Calu3 (cell line): Measurements from ENCODE around the gene REXO1. TPM values are rescaled to one million over a fixed set of nuclear protein-coding genes. Genes with fewer than 3 reads are reported as not detected.

Experiments used
- BruUV-seq: library from RNA; stranded (reverse); fragments of 400-500 nt; replicated peaks from 2 replicates; lab custom pipeline; 2021; lab: Mats Ljungman, UMichigan
- CTCF ChIA-PET: fragments of 300-600 bp; sonication (Branson Sonifier 250); formaldehyde crosslinking; loops from one replicate; lab custom pipeline; 2022; ENCODE audit warnings: antibody characterized with exemption; lab: Charles Lee
- DNase-seq: peaks from one replicate; pipeline ENCODE4 v3.0.0; 2022
- H3K27ac Mint-ChIP-seq: one replicate; pipeline ENCODE4 v1.8.0; 2022; ENCODE audit warnings: mixed read lengths; ENCODE audit not compliant: unreplicated experiment
- H3K27me3 Mint-ChIP-seq: one replicate; pipeline ENCODE4 v1.8.0; 2022; ENCODE audit warnings: mixed read lengths; ENCODE audit not compliant: unreplicated experiment
- H3K36me3 Mint-ChIP-seq: one replicate; pipeline ENCODE4 v1.8.0; 2022; ENCODE audit warnings: mild to moderate bottlenecking, moderate library complexity, mixed read lengths; ENCODE audit not compliant: insufficient read depth, unreplicated experiment
- H3K4me1 Mint-ChIP-seq: one replicate; pipeline ENCODE4 v1.8.0; 2022; ENCODE audit warnings: mild to moderate bottlenecking, low read depth, mixed read lengths; ENCODE audit not compliant: unreplicated experiment
- H3K4me3 Mint-ChIP-seq: one replicate; pipeline ENCODE4 v1.8.0; 2022; ENCODE audit warnings: mild to moderate bottlenecking, low read depth, moderate library complexity, mixed read lengths; ENCODE audit not compliant: unreplicated experiment
- H3K9me3 Mint-ChIP-seq: one replicate; pipeline ENCODE4 v1.8.0; 2022; ENCODE audit warnings: low read depth, mixed read lengths; ENCODE audit not compliant: unreplicated experiment
- intact Hi-C: fragments of 100-400 bp; cut with micrococcal nuclease; formaldehyde crosslinking; loops from one replicate; pipeline ENCODE4 v1.10.0; 2022; ENCODE audit not compliant: unreplicated experiment
- total RNA-seq: library from RNA; stranded (reverse); gene quantifications from 2 replicates; pipeline ENCODE4 v1.2.3, GENCODE V29; 2022
- TF ChIP-seq, protein P1 (sequence below): fragments of 200-600 bp; IDR thresholded peaks from one replicate; pipeline ENCODE4 v1.8.0; 2022; ENCODE audit warnings: antibody characterized with exemption; ENCODE audit not compliant: unreplicated experiment

REXO1 gene
- total RNA-seq, 1 experiment from 2014 or later, result 34.1 TPM

DNA sequence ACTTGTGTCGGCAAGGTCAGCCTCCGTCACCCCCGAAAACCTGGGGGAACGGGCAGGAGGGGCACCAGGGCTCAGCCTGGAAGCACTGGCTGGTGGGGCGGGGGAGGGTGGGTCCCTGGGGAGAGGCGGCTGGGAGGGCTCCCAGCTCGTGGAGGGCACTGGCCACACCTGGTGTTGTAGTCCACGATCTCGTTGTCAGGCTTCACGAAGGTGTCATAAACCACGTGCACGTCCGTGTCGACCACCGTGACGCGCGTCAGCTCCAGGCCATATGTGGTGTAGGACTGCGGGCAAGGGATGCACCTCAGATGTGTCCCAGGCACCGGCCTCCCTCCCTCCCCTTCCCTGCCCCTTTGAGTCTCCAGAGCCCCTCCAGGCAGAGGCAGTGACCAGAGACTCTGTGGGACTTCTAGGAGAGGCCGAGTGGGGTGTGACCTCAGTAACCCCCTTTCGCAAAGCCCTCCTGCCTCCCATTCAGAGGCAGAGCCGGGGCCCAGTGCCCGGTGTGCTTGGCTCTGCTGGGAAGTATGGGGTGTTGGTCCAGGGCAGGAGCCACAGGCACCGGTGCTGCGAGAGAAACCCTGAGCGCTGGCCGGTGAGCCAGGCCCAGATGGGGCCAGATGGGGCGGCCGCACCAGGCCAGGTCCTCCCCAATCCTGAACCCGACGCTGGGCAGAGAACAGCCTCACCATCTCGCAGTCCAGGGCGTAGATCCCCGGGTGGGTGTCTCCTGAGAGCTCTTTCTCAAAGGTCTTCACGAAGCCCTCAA, 31.6 kb downstream of the REXO1 start:
- CTCF ChIA-PET, result no interaction called here
- TF ChIP-seq, protein P1, sequence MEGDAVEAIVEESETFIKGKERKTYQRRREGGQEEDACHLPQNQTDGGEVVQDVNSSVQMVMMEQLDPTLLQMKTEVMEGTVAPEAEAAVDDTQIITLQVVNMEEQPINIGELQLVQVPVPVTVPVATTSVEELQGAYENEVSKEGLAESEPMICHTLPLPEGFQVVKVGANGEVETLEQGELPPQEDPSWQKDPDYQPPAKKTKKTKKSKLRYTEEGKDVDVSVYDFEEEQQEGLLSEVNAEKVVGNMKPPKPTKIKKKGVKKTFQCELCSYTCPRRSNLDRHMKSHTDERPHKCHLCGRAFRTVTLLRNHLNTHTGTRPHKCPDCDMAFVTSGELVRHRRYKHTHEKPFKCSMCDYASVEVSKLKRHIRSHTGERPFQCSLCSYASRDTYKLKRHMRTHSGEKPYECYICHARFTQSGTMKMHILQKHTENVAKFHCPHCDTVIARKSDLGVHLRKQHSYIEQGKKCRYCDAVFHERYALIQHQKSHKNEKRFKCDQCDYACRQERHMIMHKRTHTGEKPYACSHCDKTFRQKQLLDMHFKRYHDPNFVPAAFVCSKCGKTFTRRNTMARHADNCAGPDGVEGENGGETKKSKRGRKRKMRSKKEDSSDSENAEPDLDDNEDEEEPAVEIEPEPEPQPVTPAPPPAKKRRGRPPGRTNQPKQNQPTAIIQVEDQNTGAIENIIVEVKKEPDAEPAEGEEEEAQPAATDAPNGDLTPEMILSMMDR, result no peak
- H3K4me3 Mint-ChIP-seq, result no peak overlapping the region
- H3K27ac Mint-ChIP-seq, result no peak overlapping the region
- peaks cover 41% of the 10 kb centered on the region for H3K36me3 Mint-ChIP-seq
- no peak for DNase-seq
- BruUV-seq, result no TSS peak
- H3K4me1 Mint-ChIP-seq, result peaks cover 11% of the 10 kb centered on the region
- no peaks in the 10 kb centered on the region for H3K27me3 Mint-ChIP-seq
- H3K9me3 Mint-ChIP-seq, result no peaks in the 10 kb centered on the region
- intact Hi-C loops, result no loop called here

DNA sequence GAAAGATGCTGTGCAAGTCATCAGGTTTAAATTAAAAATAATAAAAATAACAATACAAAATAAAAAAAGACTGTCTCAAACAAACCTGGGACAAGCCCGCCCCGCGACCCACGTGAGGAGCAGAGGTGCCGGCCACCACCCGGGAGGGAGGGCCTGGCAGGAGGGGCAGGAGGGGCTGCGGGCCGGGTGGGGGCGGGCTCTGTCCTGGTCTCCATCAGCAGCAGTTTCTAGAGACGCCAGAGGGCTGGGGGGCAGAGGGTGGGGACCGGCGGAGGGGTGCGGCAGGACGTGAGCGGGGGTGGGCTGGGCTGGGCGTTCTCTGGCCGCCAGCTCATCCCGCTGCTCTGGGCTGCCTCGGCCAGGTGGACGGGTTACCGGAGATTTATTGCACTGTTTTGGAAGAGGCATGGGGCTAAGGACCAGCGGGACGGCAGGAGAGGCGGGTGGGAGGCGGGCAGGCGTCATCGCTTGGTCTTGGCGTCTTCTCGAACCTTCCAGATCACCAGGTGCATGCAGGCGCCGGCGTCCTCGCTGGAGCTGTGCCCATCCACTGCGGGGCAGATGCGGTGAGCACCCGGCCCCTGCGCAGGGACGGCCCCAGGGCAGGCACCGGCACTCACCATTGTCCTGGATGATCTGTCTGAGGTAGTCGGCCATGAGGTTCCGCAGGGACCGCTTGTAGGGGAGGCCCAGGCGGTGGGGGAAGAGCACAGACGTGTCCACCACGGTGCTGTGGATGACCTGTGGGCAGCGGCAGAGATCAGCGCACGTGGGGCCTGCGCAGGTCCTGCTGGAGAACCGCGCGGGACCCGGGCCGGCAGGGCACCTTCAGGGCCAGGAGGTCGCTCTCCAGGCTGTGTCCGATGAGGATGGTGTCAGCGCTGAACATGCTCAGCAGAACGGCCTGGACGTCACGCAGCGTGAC, 32.4 kb downstream of the REXO1 start:
- intact Hi-C loops, result no loop called here
- TF ChIP-seq, protein P1, result no peak
- Mint-ChIP-seq H3K36me3 (peaks cover 39% of the 10 kb centered on the region), H3K27me3 (no peaks in the 10 kb centered on the region), H3K4me3 (no peak overlapping the region), H3K9me3 (no peaks in the 10 kb centered on the region), H3K27ac (no peak overlapping the region), H3K4me1 (peaks cover 19% of the 10 kb centered on the region)
- CTCF ChIA-PET, result no interaction called here
- no peak for DNase-seq
- no TSS peak for BruUV-seq

DNA sequence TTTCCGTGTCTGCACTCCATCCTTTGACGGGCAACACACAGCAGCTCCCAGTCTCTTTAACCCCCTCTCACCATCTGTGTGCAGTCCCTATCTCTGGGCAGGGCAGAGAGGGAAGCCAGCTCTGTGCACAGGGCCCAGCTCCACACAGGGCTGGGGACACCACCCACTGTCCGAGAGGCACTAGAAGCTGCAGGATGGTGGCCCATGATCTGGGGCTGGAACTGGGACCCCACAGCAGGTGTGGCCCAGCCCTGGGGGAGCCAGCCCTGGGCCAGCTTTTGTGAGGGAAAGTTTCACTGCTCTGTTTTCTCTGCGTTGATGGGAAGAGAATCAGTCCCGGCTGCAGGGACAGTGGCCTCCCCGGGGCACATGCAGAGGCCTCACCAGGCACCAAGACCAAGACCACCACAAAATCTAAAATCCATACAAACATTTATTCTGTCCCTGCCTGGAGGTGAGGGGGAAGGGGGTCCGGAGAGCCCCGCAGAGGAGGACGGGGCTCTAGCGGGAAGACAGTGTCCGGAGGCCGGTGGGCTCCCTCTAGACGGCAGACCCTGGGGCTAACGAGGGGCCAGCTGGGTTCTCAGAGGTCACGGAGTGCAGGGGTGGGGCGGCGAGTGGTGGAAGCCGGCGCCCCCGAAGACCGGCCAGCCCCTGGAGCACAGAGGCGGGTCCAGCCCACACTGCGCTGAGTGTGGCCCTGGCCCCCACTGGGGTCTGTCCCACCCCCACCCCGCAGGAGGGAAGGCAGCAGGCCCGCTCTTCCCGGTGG, 33.3 kb downstream of the REXO1 start:
- TF ChIP-seq, protein P1, result no peak
- Mint-ChIP-seq H3K27ac (no peak overlapping the region), H3K27me3 (no peaks in the 10 kb centered on the region), H3K4me1 (peaks cover 23% of the 10 kb centered on the region), H3K4me3 (no peak overlapping the region), H3K36me3 (peaks cover 38% of the 10 kb centered on the region), H3K9me3 (no peaks in the 10 kb centered on the region)
- intact Hi-C loops, result no loop called here
- CTCF ChIA-PET, result no interaction called here
- DNase-seq, result no peak
- no TSS peak for BruUV-seq

DNA sequence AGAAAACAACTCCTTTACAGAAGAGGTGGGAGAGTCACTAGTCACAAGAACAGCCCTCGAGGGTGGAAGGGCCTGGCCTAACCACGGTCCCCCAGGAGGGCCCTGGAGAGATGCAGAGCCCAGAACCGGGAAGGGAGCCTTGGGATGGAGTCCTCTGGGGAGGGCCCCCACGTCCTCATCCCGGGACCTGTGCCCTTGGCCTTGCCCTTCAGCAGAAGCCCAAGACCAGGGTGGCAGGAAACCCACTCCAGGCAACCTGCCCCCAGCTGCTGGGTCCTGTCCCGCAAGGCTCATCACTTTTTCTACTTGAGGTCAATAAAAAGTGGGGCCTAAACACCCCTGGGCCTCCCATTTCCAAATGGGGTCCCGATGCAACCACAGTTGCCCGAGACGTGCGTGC, 33.9 kb downstream of the REXO1 start:
- intact Hi-C loops, result no loop called here
- no peak for DNase-seq
- Mint-ChIP-seq H3K27ac (no peak overlapping the region), H3K4me3 (no peak overlapping the region), H3K4me1 (peaks cover 23% of the 10 kb centered on the region), H3K27me3 (no peaks in the 10 kb centered on the region), H3K36me3 (peaks cover 36% of the 10 kb centered on the region), H3K9me3 (no peaks in the 10 kb centered on the region)
- CTCF ChIA-PET, result no interaction called here
- no TSS peak for BruUV-seq
- TF ChIP-seq, protein P1, result no peak
